Bronchial epithelial cell (primary cell): ENCODE data around the gene PCDHGB5. TPM values are rescaled to one million over a fixed set of nuclear protein-coding genes. Genes with fewer than 3 reads are reported as not detected.
"Not testable (repeated sequence)": the region's sequence is repeated elsewhere in the genome, so short reads cannot be mapped to it uniquely, and the experiment has no call there.

ENCODE experiments used
- DNase-seq: peaks from one replicate; pipeline ENCODE4 v3.0.0-alpha.2; 2010; ENCODE audit warnings: low read depth
- FAIRE-seq: peaks from 2 replicates; lab custom pipeline; 2011; peaks lifted over from hg19 to GRCh38; lab: Jason Lieb, UNC
- H3K27me3 ChIP-seq: 2 replicates; pipeline ENCODE4 v1.5.1; 2011; ENCODE audit warnings: low read length; ENCODE audit not compliant: control insufficient read depth, insufficient read depth
- H3K36me3 ChIP-seq: 2 replicates; pipeline ENCODE4 v1.5.1; 2011; ENCODE audit warnings: low read length; ENCODE audit not compliant: control insufficient read depth, insufficient read depth
- H3K4me3 ChIP-seq: 2 replicates; pipeline ENCODE4 v1.5.1; 2011; ENCODE audit warnings: mild to moderate bottlenecking, low read depth, low read length, control low read depth
- total RNA-seq: library from RNA; depleted of rRNA; stranded (reverse); fragments of >200 nt; gene quantifications from 2 replicates; pipeline ENCODE4 v1.2.1, GENCODE V29; 2014
- TF ChIP-seq, protein P1 (sequence below): IDR thresholded peaks from 2 replicates; pipeline ENCODE4 v1.5.1; 2011; ENCODE audit warnings: mild to moderate bottlenecking, moderate library complexity, low read length, control low read depth, inconsistent platforms; ENCODE audit not compliant: insufficient read depth, severe bottlenecking

PCDHGB5 gene
- total RNA-seq, 1 donor from 2014 or later: 2.4 TPM

DNA sequence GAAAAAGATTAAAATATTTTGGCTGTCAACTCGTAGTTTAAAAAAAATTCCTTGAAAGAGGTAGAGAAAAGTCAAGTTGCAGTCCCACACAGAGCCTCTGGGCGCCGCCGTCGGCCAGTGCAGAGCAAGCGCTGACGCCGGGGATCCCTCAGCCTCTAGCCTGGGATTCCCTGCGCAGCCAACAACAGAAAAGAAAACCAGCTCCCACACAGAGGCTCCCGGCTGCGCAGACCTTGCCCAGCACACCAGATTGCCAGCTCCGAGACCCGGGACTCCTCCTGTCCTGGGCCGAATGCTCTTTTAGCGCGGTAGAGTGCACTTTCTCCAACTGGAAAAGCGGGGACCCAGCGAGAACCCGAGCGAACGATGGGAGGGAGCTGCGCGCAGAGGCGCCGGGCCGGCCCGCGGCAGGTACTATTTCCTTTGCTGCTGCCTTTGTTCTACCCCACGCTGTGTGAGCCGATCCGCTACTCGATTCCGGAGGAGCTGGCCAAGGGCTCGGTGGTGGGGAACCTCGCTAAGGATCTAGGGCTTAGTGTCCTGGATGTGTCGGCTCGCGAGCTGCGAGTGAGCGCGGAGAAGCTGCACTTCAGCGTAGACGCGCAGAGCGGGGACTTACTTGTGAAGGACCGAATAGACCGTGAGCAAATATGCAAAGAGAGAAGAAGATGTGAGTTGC lies 19.9 kb downstream of the PCDHGB5 start, which contains the start of gene PCDHGB7:
Gene PCDHGB7, plus strand, starts transcription at position 184 of the 679 bp plus-strand sequence. Its CDS starts 183 bp downstream, at position 367.
- not testable (repeated sequence) for FAIRE-seq, H3K36me3 ChIP-seq, H3K27me3 ChIP-seq
- TF ChIP-seq, protein P1, sequence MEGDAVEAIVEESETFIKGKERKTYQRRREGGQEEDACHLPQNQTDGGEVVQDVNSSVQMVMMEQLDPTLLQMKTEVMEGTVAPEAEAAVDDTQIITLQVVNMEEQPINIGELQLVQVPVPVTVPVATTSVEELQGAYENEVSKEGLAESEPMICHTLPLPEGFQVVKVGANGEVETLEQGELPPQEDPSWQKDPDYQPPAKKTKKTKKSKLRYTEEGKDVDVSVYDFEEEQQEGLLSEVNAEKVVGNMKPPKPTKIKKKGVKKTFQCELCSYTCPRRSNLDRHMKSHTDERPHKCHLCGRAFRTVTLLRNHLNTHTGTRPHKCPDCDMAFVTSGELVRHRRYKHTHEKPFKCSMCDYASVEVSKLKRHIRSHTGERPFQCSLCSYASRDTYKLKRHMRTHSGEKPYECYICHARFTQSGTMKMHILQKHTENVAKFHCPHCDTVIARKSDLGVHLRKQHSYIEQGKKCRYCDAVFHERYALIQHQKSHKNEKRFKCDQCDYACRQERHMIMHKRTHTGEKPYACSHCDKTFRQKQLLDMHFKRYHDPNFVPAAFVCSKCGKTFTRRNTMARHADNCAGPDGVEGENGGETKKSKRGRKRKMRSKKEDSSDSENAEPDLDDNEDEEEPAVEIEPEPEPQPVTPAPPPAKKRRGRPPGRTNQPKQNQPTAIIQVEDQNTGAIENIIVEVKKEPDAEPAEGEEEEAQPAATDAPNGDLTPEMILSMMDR: peak; percentile 73
- H3K4me3 ChIP-seq: peak within 1 kb of the TSS; percentile 37
- peak; percentile 63 for DNase-seq

DNA sequence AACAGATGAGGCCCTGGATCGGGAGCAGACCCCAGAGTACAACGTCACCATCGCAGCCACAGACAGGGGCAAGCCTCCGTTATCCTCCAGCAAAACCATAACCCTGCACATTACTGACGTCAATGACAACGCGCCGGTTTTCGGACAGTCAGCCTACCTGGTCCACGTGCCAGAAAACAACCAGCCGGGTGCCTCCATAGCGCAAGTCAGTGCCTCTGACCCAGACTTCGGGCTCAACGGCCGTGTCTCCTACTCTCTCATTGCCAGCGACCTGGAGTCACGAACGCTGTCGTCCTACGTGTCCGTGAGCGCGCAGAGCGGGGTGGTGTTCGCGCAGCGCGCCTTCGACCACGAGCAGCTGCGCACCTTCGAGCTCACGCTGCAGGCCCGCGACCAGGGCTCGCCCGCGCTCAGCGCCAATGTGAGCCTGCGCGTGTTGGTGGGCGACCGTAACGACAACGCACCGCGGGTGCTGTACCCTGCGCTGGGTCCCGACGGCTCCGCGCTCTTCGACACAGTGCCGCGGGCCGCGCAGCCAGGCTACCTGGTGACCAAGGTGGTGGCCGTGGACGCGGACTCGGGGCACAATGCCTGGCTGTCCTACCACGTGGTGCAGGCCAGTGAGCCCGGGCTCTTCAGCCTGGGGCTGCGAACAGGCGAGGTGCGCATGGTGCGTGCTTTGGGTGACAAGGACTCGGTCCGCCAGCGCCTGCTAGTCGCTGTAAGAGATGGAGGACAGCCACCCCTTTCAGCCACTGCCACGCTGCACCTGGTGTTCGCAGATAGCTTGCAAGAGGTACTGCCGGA lies 21.5 kb downstream of the PCDHGB5 start:
- TF ChIP-seq, protein P1: no peak

DNA sequence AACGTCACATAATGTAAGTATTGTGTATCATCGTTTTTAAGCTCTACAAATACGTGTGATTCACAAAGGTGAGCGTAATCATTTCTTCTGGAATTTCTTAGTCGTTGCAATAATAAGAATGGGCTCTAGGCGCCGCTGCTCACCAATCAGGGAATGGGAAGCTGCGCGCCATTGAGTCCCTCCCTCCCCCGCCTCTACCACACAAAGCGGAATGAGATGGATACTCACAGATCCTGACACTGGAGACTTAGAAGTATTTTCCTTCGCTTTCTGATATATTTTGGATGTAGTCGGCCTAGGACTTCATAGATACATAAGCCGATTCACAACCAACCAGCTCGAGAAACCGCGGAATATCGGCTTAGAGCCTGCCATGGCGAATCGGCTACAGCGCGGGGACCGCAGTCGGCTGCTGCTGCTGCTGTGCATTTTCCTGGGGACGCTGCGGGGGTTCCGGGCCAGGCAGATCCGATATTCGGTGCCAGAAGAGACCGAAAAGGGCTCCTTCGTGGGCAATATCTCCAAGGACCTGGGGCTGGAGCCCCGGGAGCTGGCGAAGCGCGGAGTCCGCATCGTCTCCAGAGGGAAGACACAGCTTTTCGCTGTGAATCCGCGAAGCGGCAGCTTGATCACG lies 23.2 kb downstream of the PCDHGB5 start, which contains the start of gene PCDHGA11:
Gene PCDHGA11, plus strand, starts transcription at position 197 of the 634 bp plus-strand sequence. Its CDS starts 177 bp downstream, at position 374.
- TF ChIP-seq, protein P1: peak; percentile 51
- FAIRE-seq: no peak
- DNase-seq: peak; percentile 59
- Histone ChIP-seq H3K27me3 (peaks cover 5% of the 10 kb centered on the region), H3K36me3 (no peaks in the 10 kb centered on the region), H3K4me3 (peak within 1 kb of the TSS; percentile 40)

More for the DNA sequence above, 21.5 kb downstream of the PCDHGB5 start:
- H3K27me3 ChIP-seq: peaks cover 5% of the 10 kb centered on the region
- no peak for FAIRE-seq
- no peak overlapping the region for H3K4me3 ChIP-seq
- H3K36me3 ChIP-seq: no peaks in the 10 kb centered on the region
- no peak for DNase-seq

DNA sequence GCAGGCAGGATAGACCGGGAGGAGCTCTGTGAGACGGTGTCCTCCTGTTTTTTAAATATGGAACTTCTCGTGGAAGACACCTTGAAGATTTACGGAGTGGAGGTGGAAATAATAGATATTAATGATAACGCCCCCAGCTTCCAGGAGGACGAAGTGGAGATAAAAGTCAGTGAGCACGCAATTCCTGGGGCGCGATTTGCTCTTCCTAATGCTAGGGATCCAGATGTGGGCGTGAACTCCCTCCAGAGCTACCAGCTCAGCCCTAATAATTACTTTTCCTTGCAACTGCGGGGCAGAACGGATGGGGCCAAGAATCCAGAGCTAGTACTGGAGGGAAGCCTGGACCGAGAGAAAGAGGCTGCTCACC lies 23.7 kb downstream of the PCDHGB5 start:
- no peak for FAIRE-seq

DNA sequence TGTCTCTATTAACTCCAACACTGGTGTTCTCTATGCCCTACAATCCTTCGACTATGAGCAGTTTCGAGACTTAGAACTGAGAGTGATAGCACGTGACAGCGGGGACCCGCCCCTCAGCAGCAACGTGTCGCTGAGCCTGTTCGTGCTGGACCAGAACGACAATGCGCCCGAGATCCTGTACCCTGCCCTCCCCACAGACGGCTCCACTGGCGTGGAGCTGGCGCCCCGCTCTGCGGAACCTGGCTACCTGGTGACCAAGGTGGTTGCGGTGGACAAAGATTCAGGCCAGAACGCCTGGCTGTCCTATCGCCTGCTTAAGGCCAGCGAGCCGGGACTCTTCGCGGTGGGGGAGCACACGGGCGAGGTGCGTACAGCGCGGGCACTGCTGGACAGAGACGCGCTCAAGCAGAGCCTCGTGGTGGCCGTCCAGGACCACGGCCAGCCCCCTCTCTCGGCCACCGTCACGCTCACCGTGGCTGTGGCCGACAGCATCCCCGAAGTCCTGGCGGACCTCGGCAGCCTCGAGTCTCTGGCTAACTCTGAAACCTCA lies 25.1 kb downstream of the PCDHGB5 start:
- FAIRE-seq (no peak), DNase-seq (no peak)
- Histone ChIP-seq H3K36me3 (no peaks in the 10 kb centered on the region), H3K27me3 (peaks cover 5% of the 10 kb centered on the region), H3K4me3 (no peak overlapping the region)
- TF ChIP-seq, protein P1: no peak

More for the DNA sequence above, 23.7 kb downstream of the PCDHGB5 start:
- peaks cover 5% of the 10 kb centered on the region for H3K27me3 ChIP-seq
- peak overlapping the region; percentile 40 for H3K4me3 ChIP-seq
- no peaks in the 10 kb centered on the region for H3K36me3 ChIP-seq
- DNase-seq: peak; percentile 11
- TF ChIP-seq, protein P1: no peak
